ENCODE data around the gene COBL.

The COBL gene

GRCh38 chr7:51242007-51242691 lies 74.5 kb downstream of the COBL start:
- TF ChIP-seq CTCF (conservative IDR thresholded peaks at IDR 0.05; ENCODE audit: low read length): no peak
- no peak overlapping the region for H3K4me3 ChIP-seq (ENCODE audit: low read length)
- no peak for DNase-seq (ENCODE audit: low read depth)

- DNase-seq (ENCODE audit: low read depth): no peak
- TF ChIP-seq CTCF (conservative IDR thresholded peaks at IDR 0.05; ENCODE audit: low read length): no peak
- H3K4me3 ChIP-seq (ENCODE audit: low read length): no peak overlapping the region
These were observed 75.7 kb downstream of the COBL start for GRCh38 chr7:51240868-51241267.

GRCh38 chr7:51239691-51240090 lies 76.9 kb downstream of the COBL start:
- no peak for TF ChIP-seq CTCF (conservative IDR thresholded peaks at IDR 0.05; ENCODE audit: low read length)
- no peak for DNase-seq (ENCODE audit: low read depth)
- no peak overlapping the region for H3K4me3 ChIP-seq (ENCODE audit: low read length)

- no peak for TF ChIP-seq CTCF (conservative IDR thresholded peaks at IDR 0.05; ENCODE audit: low read length)
- H3K4me3 ChIP-seq (ENCODE audit: low read length): no peak overlapping the region
- no peak for DNase-seq (ENCODE audit: low read depth)
These were observed 77.6 kb downstream of the COBL start for GRCh38 chr7:51238981-51239495.

GRCh38 chr7:51237446-51238133 lies 79.0 kb downstream of the COBL start:
- TF ChIP-seq CTCF (conservative IDR thresholded peaks at IDR 0.05; ENCODE audit: low read length): no peak
- H3K4me3 ChIP-seq (ENCODE audit: low read length): no peak overlapping the region
- no peak for DNase-seq (ENCODE audit: low read depth)

GRCh38 chr7:51236470-51237132 lies 80.0 kb downstream of the COBL start:
- DNase-seq (ENCODE audit: low read depth): no peak
- no peak overlapping the region for H3K4me3 ChIP-seq (ENCODE audit: low read length)
- no peak for TF ChIP-seq CTCF (conservative IDR thresholded peaks at IDR 0.05; ENCODE audit: low read length)
